SK-N-MC (cell line): ENCODE measurements around the gene IFT25.
"Not testable (repeated sequence)": the region's sequence is repeated elsewhere in the genome, so short reads cannot be mapped to it uniquely, and the experiment has no call there.

Experiments
- DNase-seq: peaks from one replicate; pipeline ENCODE4 v3.0.0-alpha.2; 2011; ENCODE audit warnings: low read depth, low spot score
- H3K27ac ChIP-seq: fragments of 200-600 bp; sonication (generic); 2 replicates; pipeline ENCODE4 v1.5.1; 2016; ENCODE audit warnings: mixed run types
- H3K36me3 ChIP-seq: fragments of 200-600 bp; sonication (generic); 2 replicates; pipeline ENCODE4 v1.6.1; 2017; ENCODE audit warnings: antibody characterized with exemption, low read length, mixed read lengths; ENCODE audit not compliant: insufficient read depth
- H3K4me3 ChIP-seq: fragments of 200-600 bp; sonication (generic); 2 replicates; pipeline ENCODE4 v1.5.1; 2016
- H3K9ac ChIP-seq: fragments of 200-600 bp; sonication (generic); 2 replicates; pipeline ENCODE4 v1.8.0; 2017; ENCODE audit warnings: mixed run types, mixed read lengths; ENCODE audit not compliant: insufficient read length
- H3K9me3 ChIP-seq: fragments of 200-600 bp; sonication (generic); 2 replicates; pipeline ENCODE4 v1.6.1; 2017; ENCODE audit warnings: low read depth, mild to moderate bottlenecking, antibody characterized with exemption, low read length, moderate library complexity, mixed read lengths
- EZH2 ChIP-seq: fragments of 200-600 bp; sonication (generic); IDR thresholded peaks from one replicate; pipeline ENCODE4 v1.6.1; 2017; ENCODE audit warnings: antibody characterized with exemption
- FOXP2 ChIP-seq: optimal IDR thresholded peaks from 2 replicates; pipeline ENCODE3; 2011; ENCODE audit warnings: mild to moderate bottlenecking, moderate library complexity; ENCODE audit not compliant: insufficient read depth; ENCODE audit errors: extremely low read length, control extremely low read depth
- POLR2AphosphoS5 ChIP-seq: IDR thresholded peaks from 2 replicates; pipeline ENCODE4 v1.6.1; 2012; ENCODE audit warnings: mild to moderate bottlenecking, low read depth, low read length, borderline replicate concordance

Gene IFT25

GRCh38 chr1:53891678-53892077 is 53.8 kb downstream of the IFT25 start:
- Histone ChIP-seq H3K36me3 (no peaks in the 10 kb centered on the region), H3K9ac (no peak overlapping the region), H3K9me3 (no peaks in the 10 kb centered on the region), H3K4me3 (no peak overlapping the region), H3K27ac (no peak overlapping the region)
- TF ChIP-seq POLR2AphosphoS5, result no peak
- no peak for TF ChIP-seq FOXP2
- no peak for TF ChIP-seq EZH2
- DNase-seq, result no peak

GRCh38 chr1:53891018-53891417 is 54.5 kb downstream of the IFT25 start:
- TF ChIP-seq POLR2AphosphoS5 (no peak), FOXP2 (no peak), EZH2 (no peak)
- Histone ChIP-seq H3K9ac (no peak overlapping the region), H3K4me3 (no peak overlapping the region), H3K9me3 (no peaks in the 10 kb centered on the region), H3K27ac (no peak overlapping the region), H3K36me3 (no peaks in the 10 kb centered on the region)
- no peak for DNase-seq

GRCh38 chr1:53890522-53890941 is 55.0 kb downstream of the IFT25 start:
- TF ChIP-seq EZH2, result no peak
- TF ChIP-seq POLR2AphosphoS5, result no peak
- TF ChIP-seq FOXP2, result no peak
- Histone ChIP-seq H3K4me3 (peak overlapping the region; percentile 98), H3K27ac (no peak overlapping the region), H3K9ac (no peak overlapping the region), H3K9me3 (no peaks in the 10 kb centered on the region), H3K36me3 (no peaks in the 10 kb centered on the region)
- DNase-seq, result no peak

- H3K9ac ChIP-seq, result peak within 1 kb of the TSS; percentile 81
- no peaks in the 10 kb centered on the region for H3K9me3 ChIP-seq
- peak; percentile 71; the same call in 1 of the 2 replicates for TF ChIP-seq POLR2AphosphoS5
- TF ChIP-seq FOXP2, result no peak
- peak within 1 kb of the TSS; percentile 98 for H3K4me3 ChIP-seq
- H3K27ac ChIP-seq, result no peak within 1 kb of the TSS
- H3K36me3 ChIP-seq, result no peaks in the 10 kb centered on the region
- peak; percentile 26 for DNase-seq
Observed at GRCh38 chr1:53889304-53890298, 55.9 kb downstream of the IFT25 start, which contains the start of gene YIPF1. TSS of gene YIPF1 (minus strand) at chr1:53889797. CDS start at chr1:53888937, 860 bp downstream.

GRCh38 chr1:53888681-53889080 is 56.8 kb downstream of the IFT25 start:
- H3K9me3 ChIP-seq, result no peaks in the 10 kb centered on the region
- peak overlapping the region; percentile 98 for H3K4me3 ChIP-seq
- no peak overlapping the region for H3K27ac ChIP-seq
- H3K9ac ChIP-seq, result no peak overlapping the region
- no peak for DNase-seq
- TF ChIP-seq POLR2AphosphoS5, result no peak
- no peak for TF ChIP-seq EZH2
- no peak for TF ChIP-seq FOXP2
- no peaks in the 10 kb centered on the region for H3K36me3 ChIP-seq

GRCh38 chr1:53883600-53883999 is 61.9 kb downstream of the IFT25 start:
- DNase-seq, H3K27ac ChIP-seq, H3K36me3 ChIP-seq, H3K4me3 ChIP-seq, H3K9ac ChIP-seq, H3K9me3 ChIP-seq: not testable (repeated sequence)

DNA sequence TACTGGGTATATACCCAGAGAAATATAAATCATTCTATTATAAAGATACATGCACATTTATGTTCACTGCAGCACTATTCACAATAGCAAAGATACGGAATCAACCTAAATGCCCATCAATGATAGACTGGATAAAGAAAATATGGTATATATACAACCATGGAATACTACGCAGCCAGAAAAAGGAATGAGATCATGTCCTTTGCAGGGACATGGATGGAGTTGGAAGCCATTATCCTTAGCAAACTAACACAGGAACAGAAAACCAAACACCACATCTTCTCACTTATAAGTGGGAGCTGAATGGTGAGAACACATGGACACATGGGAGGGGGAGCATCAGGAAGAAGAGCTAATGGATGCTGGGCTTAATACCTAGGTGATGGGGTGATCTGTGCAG is 63.6 kb downstream of the IFT25 start:
- H3K9me3 ChIP-seq, H3K4me3 ChIP-seq, DNase-seq, H3K27ac ChIP-seq, H3K36me3 ChIP-seq, H3K9ac ChIP-seq: not testable (repeated sequence)

DNA sequence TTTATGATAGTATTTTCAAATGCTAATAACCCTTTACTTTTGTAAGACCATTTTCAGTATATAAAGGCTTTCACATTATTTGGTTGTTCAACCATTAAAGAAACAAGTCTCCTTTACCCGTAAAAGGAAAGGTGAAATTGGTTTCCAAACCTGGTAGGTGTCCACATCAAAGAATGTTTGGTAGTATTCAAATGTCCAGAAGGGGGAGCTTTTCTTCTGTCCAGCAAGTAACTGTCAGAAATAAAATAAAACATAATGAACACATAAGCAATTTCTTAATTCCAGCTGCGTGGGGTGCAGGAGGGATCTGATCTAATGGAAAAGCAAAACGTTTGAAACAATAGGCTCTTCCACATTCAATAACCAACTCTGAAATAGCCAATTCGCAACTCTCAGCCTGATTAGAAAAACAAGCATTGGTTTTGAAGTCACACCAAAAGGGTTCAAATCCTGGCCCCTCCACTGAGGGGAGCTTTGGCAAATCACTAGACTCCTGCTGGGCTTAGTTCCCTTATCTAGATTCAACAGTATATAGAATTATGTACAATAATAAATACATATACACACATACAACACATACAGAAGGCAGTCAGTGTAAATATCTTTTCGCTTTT is 66.9 kb downstream of the IFT25 start:
- Histone ChIP-seq H3K9me3 (no peaks in the 10 kb centered on the region), H3K36me3 (peaks cover 17% of the 10 kb centered on the region), H3K4me3 (no peak overlapping the region), H3K27ac (no peak overlapping the region), H3K9ac (no peak overlapping the region)
- TF ChIP-seq EZH2, result no peak
- TF ChIP-seq FOXP2, result no peak
- no peak for TF ChIP-seq POLR2AphosphoS5
- DNase-seq, result no peak

GRCh38 chr1:53875150-53875549 is 70.3 kb downstream of the IFT25 start:
- H3K36me3 ChIP-seq, H3K9ac ChIP-seq, H3K27ac ChIP-seq, DNase-seq, H3K9me3 ChIP-seq, H3K4me3 ChIP-seq: not testable (repeated sequence)
